Measurements from ENCODE around the gene PCDHB1.
A peak's percentile ranks its signal among the peaks of the same experiment; 100 is the strongest.

- TF ChIP-seq CTCF (IDR thresholded peaks at IDR 0.05) (peak in 5 of 6 experiments; percentile 11 to 44 (median 30)), POLR2A (IDR thresholded peaks at IDR 0.05) (no peak)
Observed at GRCh38 chr5:141084487-141084989, 33.4 kb downstream of the PCDHB1 start.
